Skin epidermis (tissue), 12 donors: ENCODE data around the gene NRIP2.
"Not testable (repeated sequence)": the region's sequence is repeated elsewhere in the genome, so short reads cannot be mapped to it uniquely, and the experiment has no call there.

Experiments
- H3K27ac ChIP-seq, 21 experiments: fragments of 200-600 bp; sonication (generic) in 11 of 21; one replicate each; pipeline ENCODE4 v1.5.0; 2020; ENCODE audit warnings: mild to moderate bottlenecking in 3 of 21, inconsistent platforms in 2 of 21, moderate library complexity in 2 of 21
- H3K4me3 ChIP-seq, 7 experiments: fragments of 200-600 bp; sonication (generic) in 2 of 7; one replicate each; pipeline ENCODE4 v1.5.0; 2020; ENCODE audit warnings: inconsistent platforms in 2 of 7, mild to moderate bottlenecking in 2 of 7, moderate library complexity in 1 of 7

Gene NRIP2

GRCh38 chr12:2834581-2835491, at the start of gene NRIP2:
Gene NRIP2, minus strand, starts transcription at chr12:2835035. Its CDS starts 52 bp downstream, at chr12:2834983.
- Histone ChIP-seq H3K27ac (peak within 1 kb of the TSS in 1 of 21 experiments; percentile 3), H3K4me3 (no peak within 1 kb of the TSS)

DNA sequence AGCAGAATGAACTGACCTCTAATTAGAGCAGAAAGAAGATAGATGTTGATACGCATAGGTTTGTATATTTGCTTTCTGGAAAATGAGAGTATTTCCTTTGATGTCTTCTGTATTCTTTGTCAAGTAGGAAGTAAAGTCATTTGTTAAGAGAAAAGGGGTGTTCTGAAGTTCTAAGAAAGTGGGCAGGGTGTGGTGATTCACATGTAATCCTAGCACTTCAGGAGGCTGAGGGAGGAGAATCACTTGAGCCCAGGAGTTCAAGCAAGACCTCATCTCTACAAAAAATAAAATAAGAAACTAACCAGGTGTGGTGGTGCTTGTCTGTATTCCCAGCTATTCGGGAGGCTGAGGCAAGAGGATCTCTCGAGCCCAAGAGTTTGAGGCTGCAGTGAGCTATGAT, 45.0 kb upstream of the NRIP2 start:
- no peak overlapping the region for H3K27ac ChIP-seq
- no peak overlapping the region for H3K4me3 ChIP-seq

GRCh38 chr12:2877953-2878732, 43.3 kb upstream of the NRIP2 start:
- H3K4me3 ChIP-seq, result peak overlapping the region; percentile 53 to 99 (median 87)
- peak overlapping the region; percentile 29 to 98 (median 95) for H3K27ac ChIP-seq

- H3K4me3 ChIP-seq, result peak within 1 kb of the TSS; percentile 53 to 99 (median 87)
- peak within 1 kb of the TSS; percentile 68 to 98 (median 95) for H3K27ac ChIP-seq
Measured at GRCh38 chr12:2877047-2877952, 42.5 kb upstream of the NRIP2 start, which contains the start of the genes FOXM1 and RHNO1. Gene FOXM1, minus strand, starts transcription at chr12:2877174. Its CDS starts 2,696 bp downstream, at chr12:2874478. Gene RHNO1, plus strand, starts transcription at chr12:2877223. Its CDS starts 8,144 bp downstream, at chr12:2885367.

DNA sequence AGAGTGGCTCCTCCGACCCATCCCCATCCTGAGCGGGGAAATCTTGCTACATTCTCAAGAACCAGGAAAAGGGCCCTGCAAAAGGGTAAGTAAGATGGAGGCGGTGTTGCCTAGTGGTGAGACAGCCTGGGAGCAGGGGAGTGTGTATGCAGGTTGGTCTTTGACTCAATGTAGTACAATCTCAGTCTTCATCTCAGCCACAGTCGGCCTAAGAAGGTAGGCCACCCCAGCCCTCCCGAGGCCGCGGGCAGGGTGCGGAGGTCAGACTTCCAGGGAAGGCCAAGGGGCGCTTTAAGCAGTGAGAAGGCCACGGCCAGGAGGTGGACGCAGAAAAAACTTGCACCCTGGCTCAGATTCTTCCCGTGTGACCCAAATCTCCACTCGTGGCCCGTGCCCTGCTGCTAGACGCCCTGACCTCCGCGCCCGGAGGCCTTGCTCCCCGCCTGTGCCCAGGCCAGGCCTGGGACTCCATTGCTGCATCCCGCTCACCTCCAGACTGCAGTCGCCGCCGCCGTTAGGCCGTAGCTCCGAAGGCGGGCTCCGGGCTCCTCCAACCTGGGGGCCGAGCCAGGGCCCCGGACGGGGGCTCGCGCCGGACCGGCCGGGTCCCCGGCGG, 41.7 kb upstream of the NRIP2 start:
- Histone ChIP-seq H3K4me3 (peak overlapping the region; percentile 53 to 99 (median 87)), H3K27ac (peak overlapping the region; percentile 68 to 98 (median 95))

- H3K4me3 ChIP-seq, H3K27ac ChIP-seq: not testable (repeated sequence)
Measured at GRCh38 chr12:2868986-2869632, 34.3 kb upstream of the NRIP2 start.

DNA sequence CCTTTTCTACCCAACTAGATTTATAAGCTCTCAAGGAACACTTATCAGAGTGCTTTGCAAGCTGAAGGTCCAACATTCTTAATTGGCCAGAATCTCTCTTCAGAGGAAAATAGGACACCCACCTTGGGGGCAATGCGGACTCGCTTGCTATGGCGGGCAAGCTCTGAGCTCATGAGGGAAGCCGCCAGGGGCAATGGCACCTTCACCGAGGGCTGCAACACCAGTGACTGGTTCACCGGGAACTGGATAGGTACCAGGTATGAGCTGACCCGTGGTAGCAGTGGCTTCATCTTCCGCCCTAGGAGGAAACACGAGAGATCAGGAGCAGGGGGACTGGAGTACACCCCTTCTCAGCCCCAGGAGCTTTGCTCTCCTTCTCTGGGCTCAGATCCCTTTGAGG, 29.4 kb upstream of the NRIP2 start:
- H3K4me3 ChIP-seq, result no peak overlapping the region

DNA sequence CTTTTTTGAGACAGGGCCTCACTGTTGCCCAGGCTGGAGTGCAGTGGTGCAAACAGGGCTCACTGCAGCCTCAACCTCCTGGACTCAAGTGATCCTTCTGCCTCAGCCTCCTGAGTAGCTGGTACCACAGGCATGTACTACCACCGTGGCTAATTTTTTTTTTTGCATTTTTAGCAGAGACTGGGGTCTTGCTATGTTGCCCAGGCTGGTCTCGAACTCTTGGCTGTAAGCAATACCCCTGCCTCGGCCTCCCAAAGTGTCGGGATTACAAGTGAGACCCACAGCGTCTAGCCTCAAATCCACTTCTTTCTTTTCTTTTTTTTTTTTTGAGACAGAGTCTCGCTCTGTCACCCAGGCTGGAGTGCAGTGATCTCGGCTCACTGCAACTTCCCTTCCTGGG, 28.6 kb upstream of the NRIP2 start:
- H3K27ac ChIP-seq, H3K4me3 ChIP-seq: not testable (repeated sequence)

More for the DNA sequence above, 29.4 kb upstream of the NRIP2 start:
- no peak overlapping the region for H3K27ac ChIP-seq

- no peak overlapping the region for H3K4me3 ChIP-seq
- H3K27ac ChIP-seq, result no peak overlapping the region
Measured at GRCh38 chr12:2862876-2863275, 28.0 kb upstream of the NRIP2 start.

DNA sequence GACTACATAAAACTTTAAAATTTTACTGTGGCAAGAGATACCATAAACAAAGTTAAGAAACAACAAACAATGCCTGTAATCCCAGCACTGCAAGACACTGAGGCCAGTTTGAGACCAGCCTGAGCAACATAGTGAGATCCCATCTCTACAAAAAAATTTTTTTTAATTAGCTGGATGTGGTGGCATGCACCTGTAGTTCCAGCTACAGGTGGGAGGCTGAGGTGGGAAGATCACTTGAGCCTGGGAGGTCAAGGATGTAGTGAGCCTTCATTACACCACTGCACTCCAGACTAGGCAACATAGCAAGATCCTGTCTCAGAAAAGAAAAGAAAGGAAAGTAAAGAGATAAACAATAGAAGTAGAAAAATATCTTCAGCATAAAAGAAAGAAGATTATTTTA, 25.3 kb upstream of the NRIP2 start:
- Histone ChIP-seq H3K4me3 (no peak overlapping the region), H3K27ac (no peak overlapping the region)

DNA sequence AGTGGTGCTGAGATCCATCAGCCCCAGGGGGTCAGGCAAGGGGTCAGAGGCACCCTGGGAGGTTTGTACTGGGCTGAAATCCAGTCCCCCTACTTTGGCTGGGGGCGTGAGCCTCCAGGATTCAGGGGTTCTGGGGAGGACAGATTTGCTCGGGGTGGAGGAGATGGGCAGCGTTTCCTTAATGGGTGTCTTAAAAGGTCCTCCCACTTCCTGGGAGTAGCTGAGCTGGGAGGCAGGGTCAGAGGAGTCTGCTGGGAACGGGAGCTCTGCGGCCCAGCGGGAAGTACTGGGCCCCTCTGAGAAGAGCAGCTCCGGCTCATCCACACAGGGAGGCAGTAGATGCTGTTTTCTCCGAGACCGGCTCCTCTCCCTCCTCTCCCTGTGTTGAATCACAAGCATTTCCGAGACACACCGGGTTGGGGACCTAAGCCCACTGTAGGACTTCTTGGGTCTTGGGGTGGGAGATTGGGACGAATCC, 24.1 kb upstream of the NRIP2 start:
- Histone ChIP-seq H3K27ac (peak overlapping the region in 1 of 21 experiments; percentile 9), H3K4me3 (no peak overlapping the region)

- Histone ChIP-seq H3K4me3 (no peak overlapping the region), H3K27ac (peak overlapping the region in 1 of 21 experiments; percentile 9)
Measured at GRCh38 chr12:2858334-2858733, 23.5 kb upstream of the NRIP2 start.

- H3K4me3 ChIP-seq, result no peak overlapping the region
- no peak overlapping the region for H3K27ac ChIP-seq
Measured at GRCh38 chr12:2857576-2857975, 22.7 kb upstream of the NRIP2 start.

- H3K27ac ChIP-seq, result no peak within 1 kb of the TSS
- no peak within 1 kb of the TSS for H3K4me3 ChIP-seq
Measured at GRCh38 chr12:2857021-2857431, 22.2 kb upstream of the NRIP2 start, which contains the start of gene TEX52. Gene TEX52, minus strand, starts transcription at chr12:2857039. Its CDS starts 13 bp downstream, at chr12:2857026.

DNA sequence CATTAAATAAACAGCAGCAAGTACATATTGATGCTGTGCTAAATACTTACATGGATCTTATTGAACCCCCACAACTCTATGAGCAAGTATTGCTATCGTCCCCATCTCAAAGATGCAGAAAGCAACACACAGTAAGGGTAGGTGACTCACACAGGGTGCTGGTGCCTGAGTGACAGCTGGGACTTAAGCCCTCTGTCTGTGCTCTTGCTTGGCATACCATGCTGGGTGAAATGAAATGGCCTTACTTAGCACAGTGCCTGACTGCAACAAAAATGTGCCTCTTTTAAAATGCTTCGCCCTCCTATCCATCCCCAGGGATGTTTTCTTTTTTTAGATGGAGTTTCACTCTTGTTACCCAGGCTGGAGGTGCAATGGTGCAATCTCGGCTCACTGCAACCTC, 21.2 kb upstream of the NRIP2 start:
- Histone ChIP-seq H3K4me3 (no peak overlapping the region), H3K27ac (no peak overlapping the region)

DNA sequence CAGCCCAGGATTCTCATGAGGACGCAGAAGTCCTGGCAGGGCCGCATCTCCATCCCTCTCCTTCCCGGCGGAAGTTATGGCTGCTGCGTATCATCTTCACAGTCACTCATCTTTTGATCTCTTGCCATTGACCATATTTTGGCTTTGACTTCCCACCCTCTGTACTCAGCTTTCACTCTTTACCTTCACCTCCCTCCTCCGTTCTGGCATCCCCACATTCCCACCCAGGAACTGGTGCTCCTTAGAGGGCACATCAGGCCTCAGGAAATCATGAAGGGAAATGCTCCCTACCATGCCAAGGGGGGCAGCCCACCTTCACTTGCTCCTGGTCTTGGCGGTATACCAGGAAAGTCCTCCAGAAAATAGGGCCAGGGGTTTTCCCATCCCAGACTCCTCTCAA, 20.7 kb upstream of the NRIP2 start:
- no peak overlapping the region for H3K27ac ChIP-seq
- no peak overlapping the region for H3K4me3 ChIP-seq

DNA sequence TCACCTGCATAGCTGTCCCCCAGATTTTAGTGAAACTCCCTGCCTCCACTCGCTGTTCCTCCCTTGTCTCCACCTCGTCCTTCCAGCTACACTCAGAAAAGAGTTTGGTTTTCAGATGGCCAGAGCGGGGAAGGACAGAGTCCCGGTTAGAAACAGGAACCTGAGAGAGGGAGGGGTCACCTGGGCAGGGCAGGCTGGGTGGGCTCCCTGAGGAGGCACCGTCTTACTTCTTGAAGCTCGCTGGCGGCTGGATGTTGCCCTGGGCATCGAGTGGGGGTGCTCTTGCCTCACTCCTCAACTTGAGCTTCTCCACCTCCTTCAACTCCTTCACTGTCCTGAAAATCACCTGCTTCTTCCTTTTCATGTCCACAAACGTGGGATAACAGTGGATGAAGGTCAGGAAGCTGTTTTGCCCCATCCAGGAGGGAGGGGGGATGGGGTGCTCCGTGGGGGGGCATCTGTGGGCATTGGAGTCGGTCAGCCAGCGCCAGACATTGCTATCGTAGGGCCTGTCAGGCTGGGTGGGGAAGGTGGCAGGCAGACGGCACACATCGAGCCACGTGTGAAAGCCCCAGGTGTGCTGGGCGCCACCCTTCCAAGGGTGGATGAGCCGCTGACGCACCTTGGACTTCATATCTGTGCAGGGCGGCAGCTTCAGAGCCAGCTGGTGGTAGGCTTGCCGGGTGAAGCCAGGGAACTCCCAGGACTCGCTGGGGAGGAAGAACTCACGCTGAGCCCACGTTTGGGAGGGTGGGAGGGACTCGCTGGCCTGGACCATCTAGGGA, 20.0 kb upstream of the NRIP2 start:
- peak overlapping the region in 1 of 21 experiments; percentile 10 for H3K27ac ChIP-seq
- H3K4me3 ChIP-seq, result no peak overlapping the region
